ENCODE data around the gene DCAF5. TPM values are rescaled to one million over a fixed set of nuclear protein-coding genes. Genes with fewer than 3 reads are reported as not detected.

The DCAF5 gene
- total and polyA plus RNA-seq, 12 donors: 19.9 to 48.0 (median 33.4) TPM

- 35 to 46% (median 40%) methylated on average over 7 of the region's 7 CpGs for WGBS, 4 donors
- Histone ChIP-seq H3K27me3 (no peaks in the 10 kb centered on the region), H3K36me3 (replicated peaks in 1 of 2) (no peaks in the 10 kb centered on the region), H3K9me3 (replicated peaks in 1 of 3) (no peaks in the 10 kb centered on the region), H3K27ac (peak overlapping the region in 2 of 5 donors; percentile 54 to 64), H3K4me3 (no peak overlapping the region), H3K4me1 (replicated peaks in 1 of 2) (peaks cover 14 to 34% of the 10 kb centered on the region in 2 donors)
- peak in 3 of 7 donors; percentile 34 to 65 (median 41) for DNase-seq
- TF ChIP-seq CTCF (IDR thresholded peaks at IDR 0.05): no peak
- no peak for TF ChIP-seq POLR2A (IDR thresholded peaks at IDR 0.05)
- intact Hi-C loops (cut with DNase I): no loop called here
Measured at GRCh38 chr14:69038455-69039287, 114.2 kb downstream of the DCAF5 start.

DNA sequence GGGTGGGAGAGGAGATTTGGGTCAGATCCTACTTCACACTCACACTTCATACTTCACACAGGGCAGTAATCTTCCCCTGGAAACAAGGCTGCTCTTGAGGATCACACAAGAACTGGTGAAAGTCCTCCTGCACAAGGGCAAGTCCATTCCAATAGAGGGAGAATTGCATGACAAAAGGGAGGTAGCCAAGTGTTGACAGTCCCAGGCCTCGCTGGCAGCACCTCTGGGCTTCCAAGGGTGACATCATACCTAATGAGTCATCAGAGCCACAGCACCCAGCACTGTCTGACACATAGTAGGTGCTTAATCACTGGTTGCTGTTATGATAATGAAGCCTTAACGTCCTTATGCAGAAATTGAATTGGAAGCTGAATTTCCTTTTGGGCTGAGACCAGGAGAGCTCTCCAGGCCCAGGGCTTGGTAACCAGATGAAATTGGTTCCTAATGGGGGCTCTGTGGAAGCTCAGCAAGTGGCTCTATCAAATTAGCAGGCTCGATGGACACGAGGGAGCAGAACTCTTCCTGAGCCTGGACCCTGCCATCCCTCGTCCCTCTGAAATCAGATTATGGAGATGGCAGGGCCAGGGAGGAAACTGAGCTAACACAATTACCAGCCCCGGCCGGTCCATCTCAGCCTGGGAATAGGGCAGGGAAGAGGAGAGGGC is 115.0 kb downstream of the DCAF5 start:
- peak overlapping the region in 2 of 5 donors; percentile 54 to 64 for H3K27ac ChIP-seq
- no peaks in the 10 kb centered on the region for H3K27me3 ChIP-seq
- H3K4me3 ChIP-seq: no peak overlapping the region
- intact Hi-C loops (cut with DNase I): no loop called here
- DNase-seq: no peak
- WGBS, 4 donors: 69 to 82% (median 78%) methylated on average over 7 of the region's 7 CpGs
- no peaks in the 10 kb centered on the region for H3K9me3 ChIP-seq (replicated peaks in 1 of 3)
- TF ChIP-seq POLR2A (IDR thresholded peaks at IDR 0.05) (no peak), CTCF (IDR thresholded peaks at IDR 0.05) (no peak)
- H3K36me3 ChIP-seq (replicated peaks in 1 of 2): no peaks in the 10 kb centered on the region
- peaks cover 7 to 27% of the 10 kb centered on the region in 2 donors for H3K4me1 ChIP-seq (replicated peaks in 1 of 2)

- 83 to 95% (median 89%) methylated on average over 10 of the region's 10 CpGs for WGBS, 4 donors
Measured at GRCh38 chr14:69036757-69037506, 116.0 kb downstream of the DCAF5 start.

DNA sequence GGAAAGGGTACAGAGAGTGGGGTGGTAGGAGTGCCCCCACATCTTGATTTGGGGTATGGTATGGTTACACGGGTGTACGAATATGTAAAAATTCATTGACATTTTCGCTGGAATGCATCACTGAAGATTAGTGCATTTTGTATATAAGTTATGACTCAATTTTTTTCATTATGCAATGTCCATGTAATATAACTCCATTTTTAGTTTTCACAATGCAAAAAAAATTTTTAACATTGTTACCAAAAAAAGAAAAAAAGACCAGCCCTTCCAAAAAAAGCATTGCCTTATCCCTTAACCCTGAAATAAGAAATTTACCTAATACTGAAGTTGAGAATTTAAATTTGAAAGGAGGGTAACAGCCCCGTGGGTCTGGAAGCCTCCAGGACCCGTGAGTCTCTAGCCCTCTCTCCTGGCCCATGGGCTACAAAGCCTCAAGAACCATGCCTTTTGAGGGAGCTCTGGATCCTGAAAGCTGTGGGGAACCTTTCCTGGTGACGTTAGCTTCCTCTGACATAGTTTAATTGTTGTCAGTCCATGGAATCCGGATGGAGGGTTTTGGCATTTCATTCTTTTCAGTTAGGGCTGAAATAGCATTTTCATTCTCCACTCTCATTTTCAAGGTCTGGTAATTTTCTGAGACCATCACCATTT is 118.2 kb downstream of the DCAF5 start:
- Histone ChIP-seq H3K9me3 (replicated peaks in 1 of 3) (no peaks in the 10 kb centered on the region), H3K27ac (no peak overlapping the region), H3K36me3 (replicated peaks in 1 of 2) (no peaks in the 10 kb centered on the region), H3K27me3 (no peaks in the 10 kb centered on the region), H3K4me1 (replicated peaks in 1 of 2) (peaks cover 0 to 17% of the 10 kb centered on the region in 2 donors), H3K4me3 (no peak overlapping the region)
- DNase-seq: no peak
- intact Hi-C loops (cut with DNase I): no loop called here
- 75 to 87% (median 78%) methylated on average over 7 of the region's 7 CpGs for WGBS, 4 donors
- TF ChIP-seq CTCF (IDR thresholded peaks at IDR 0.05) (no peak), POLR2A (IDR thresholded peaks at IDR 0.05) (no peak)

More at GRCh38 chr14:69036757-69037506, 116.0 kb downstream of the DCAF5 start:
- intact Hi-C loops (cut with DNase I): no loop called here
- Histone ChIP-seq H3K36me3 (replicated peaks in 1 of 2) (no peaks in the 10 kb centered on the region), H3K27ac (no peak overlapping the region), H3K27me3 (no peaks in the 10 kb centered on the region), H3K9me3 (replicated peaks in 1 of 3) (no peaks in the 10 kb centered on the region), H3K4me3 (no peak overlapping the region), H3K4me1 (replicated peaks in 1 of 2) (peaks cover 0 to 17% of the 10 kb centered on the region in 2 donors)
- DNase-seq: no peak
- TF ChIP-seq POLR2A (IDR thresholded peaks at IDR 0.05): no peak
